Left lung (tissue), 10 donors: Measurements from ENCODE around the gene VOPP1. TPM values are rescaled to one million over a fixed set of nuclear protein-coding genes. Genes with fewer than 3 reads are reported as not detected.
A peak's percentile ranks its signal among the peaks of the same experiment; 100 is the strongest.

Experiments
- ATAC-seq: fragments of 200-7000 bp; cut with Tn5 transposase; one replicate; pipeline ENCODE4 v1.9.1; 2020; ENCODE audit warnings: moderate library complexity
- DNase-seq, 4 donors: peaks; one replicate each; pipeline ENCODE4 v3.0.0-alpha.2; 2013 to 2020
- H3K27ac ChIP-seq, 2 donors: fragments of 200-600 bp; sonication (generic) in 1 of 2; one replicate each; pipeline versions ENCODE4 v1.5.0 to v1.8.0; 2020 to 2021
- H3K27me3 ChIP-seq, 2 donors: fragments of 200-600 bp; sonication (generic) in 1 of 2; one replicate each; pipeline versions ENCODE4 v1.5.0 to v1.8.0; 2020 to 2021
- H3K36me3 ChIP-seq, 2 donors: fragments of 200-600 bp; sonication (generic) in 1 of 2; one replicate each; pipeline versions ENCODE4 v1.5.0 to v1.8.0; 2020 to 2021
- H3K4me1 ChIP-seq, 2 donors: fragments of 200-600 bp; one replicate each; pipeline ENCODE4 v1.8.0; 2021
- H3K4me3 ChIP-seq, 2 donors: fragments of 200-600 bp; sonication (generic) in 1 of 2; one replicate each; pipeline versions ENCODE4 v1.5.0 to v1.8.0; 2020 to 2021; ENCODE audit warnings: mild to moderate bottlenecking in 1 of 2
- H3K9me3 ChIP-seq, 2 donors: fragments of 200-600 bp; sonication (generic) in 1 of 2; one replicate each; pipeline versions ENCODE4 v1.5.0 to v1.8.0; 2020 to 2021
- CTCF ChIP-seq, 2 donors: fragments of 200-600 bp; sonication (generic) in 1 of 2; IDR thresholded peaks; one replicate each; pipeline versions ENCODE4 v1.5.0 to v1.8.0; 2021; ENCODE audit warnings: antibody characterized with exemption in 2 of 2
- intact Hi-C, 2 donors: fragments of 100-400 bp; cut with DNase I; formaldehyde crosslinking; loops; one replicate each; pipeline versions ENCODE4 v1.11.2 to v1.14.2; 2022
- polyA plus RNA-seq, 6 donors: library from polyadenylated mRNA; unstranded; fragments of 120-200 nt; gene quantifications; one replicate each; pipeline ENCODE4 v1.2.1, GENCODE V29; 2013; ENCODE audit not compliant: insufficient read length in 6 of 6
- total RNA-seq, 2 donors: library from RNA; stranded (reverse); fragmentation: NEBNext Ultra II Directional; extraction: Animal tissue kit (Norgen Biotek cat#: 25700); gene quantifications; one replicate each; pipeline ENCODE4 v1.2.1, GENCODE V29; 2021
- donor health status: DM: no; HTN: yes; CAD: no.
- donor health status: DM: no; HTN: no; CAD: no.

VOPP1 gene
- total and polyA plus RNA-seq, 8 donors: 35.4 to 68.5 (median 40.4) TPM

GRCh38 chr7:55593515-55594318 is 21.4 kb upstream of the VOPP1 start:
- peak; percentile 69 to 86 for TF ChIP-seq CTCF (IDR thresholded peaks at IDR 0.05)
- ATAC-seq: peak; percentile 69
- no peaks in the 10 kb centered on the region for H3K27me3 ChIP-seq
- H3K4me3 ChIP-seq: no peak overlapping the region
- no peaks in the 10 kb centered on the region for H3K36me3 ChIP-seq
- peak in 3 of 4 donors; percentile 32 to 93 (median 60) for DNase-seq
- intact Hi-C loops: loop anchor here in 1 of 2 donors (10.0 kb wide), 1 partner anchor 319 kb away; no protein-coding TSS in a partner anchor
- no peak overlapping the region for H3K27ac ChIP-seq
- H3K4me1 ChIP-seq: peaks cover 0 to 12% of the 10 kb centered on the region in 2 donors
- H3K9me3 ChIP-seq: no peaks in the 10 kb centered on the region

- no peak for TF ChIP-seq CTCF (IDR thresholded peaks at IDR 0.05)
- intact Hi-C loops: loop anchor here in 1 of 2 donors (10.0 kb wide), 1 partner anchor 318 kb away; no protein-coding TSS in a partner anchor
- H3K27me3 ChIP-seq: no peaks in the 10 kb centered on the region
- no peaks in the 10 kb centered on the region for H3K9me3 ChIP-seq
- no peak for ATAC-seq
- H3K4me3 ChIP-seq: no peak overlapping the region
- H3K4me1 ChIP-seq: peaks cover 0 to 12% of the 10 kb centered on the region in 2 donors
- H3K36me3 ChIP-seq: no peaks in the 10 kb centered on the region
- no peak overlapping the region for H3K27ac ChIP-seq
- peak in 1 of 4 donors; percentile 42 for DNase-seq
Measured at GRCh38 chr7:55593172-55593514, 20.8 kb upstream of the VOPP1 start.

- DNase-seq: no peak
- Histone ChIP-seq H3K36me3 (no peaks in the 10 kb centered on the region), H3K4me1 (peaks cover 0 to 12% of the 10 kb centered on the region in 2 donors), H3K27me3 (no peaks in the 10 kb centered on the region), H3K9me3 (no peaks in the 10 kb centered on the region), H3K4me3 (no peak overlapping the region), H3K27ac (no peak overlapping the region)
- no peak for TF ChIP-seq CTCF (IDR thresholded peaks at IDR 0.05)
- intact Hi-C loops: loop anchor here in 1 of 2 donors (10.0 kb wide), 1 partner anchor 318 kb away; no protein-coding TSS in a partner anchor
- no peak for ATAC-seq
Measured at GRCh38 chr7:55592492-55592891, 20.2 kb upstream of the VOPP1 start.

- ATAC-seq (no peak), DNase-seq (peak in 1 of 4 donors; percentile 40)
- H3K9me3 ChIP-seq: no peaks in the 10 kb centered on the region
- H3K27me3 ChIP-seq: no peaks in the 10 kb centered on the region
- H3K4me1 ChIP-seq: peaks cover 0 to 12% of the 10 kb centered on the region in 2 donors
- no peaks in the 10 kb centered on the region for H3K36me3 ChIP-seq
- H3K4me3 ChIP-seq: no peak overlapping the region
- no peak overlapping the region for H3K27ac ChIP-seq
- intact Hi-C loops: loop anchor here in 1 of 2 donors (10.0 kb wide), 1 partner anchor 317 kb away; no protein-coding TSS in a partner anchor
- TF ChIP-seq CTCF (IDR thresholded peaks at IDR 0.05): no peak
Measured at GRCh38 chr7:55591282-55591931, 19.1 kb upstream of the VOPP1 start.
